Neural progenitor cell (in vitro differentiated cells): ENCODE measurements around the gene SUOX. TPM values are rescaled to one million over a fixed set of nuclear protein-coding genes. Genes with fewer than 3 reads are reported as not detected.
A peak's percentile ranks its signal among the peaks of the same experiment; 100 is the strongest.

Source experiments
- DNase-seq: peaks from one replicate; pipeline ENCODE4 v3.0.0-alpha.2; 2016; ENCODE audit warnings: low spot score
- H2AFZ ChIP-seq: fragments of 200-600 bp; sonication (generic); replicated peaks from 2 replicates; pipeline ENCODE4 v1.6.1; 2016; ENCODE audit warnings: antibody characterized with exemption
- H3F3A ChIP-seq: fragments of 200-600 bp; sonication (generic); 2 replicates; pipeline ENCODE4 v1.6.1; 2016; ENCODE audit warnings: antibody characterized with exemption, low read depth
- H3K27ac ChIP-seq: fragments of 200-600 bp; sonication (generic); 2 replicates; pipeline ENCODE4 v1.5.1; 2016; ENCODE audit warnings: mild to moderate bottlenecking
- H3K27me3 ChIP-seq: fragments of 200-600 bp; sonication (generic); 2 replicates; pipeline ENCODE4 v1.6.1; 2016; ENCODE audit warnings: mild to moderate bottlenecking, moderate library complexity
- H3K36me3 ChIP-seq: fragments of 200-600 bp; sonication (generic); 2 replicates; pipeline ENCODE4 v1.5.1; 2016
- H3K4me1 ChIP-seq: fragments of 200-600 bp; sonication (generic); 2 replicates; pipeline ENCODE4 v1.6.1; 2016; ENCODE audit warnings: mixed run types
- H3K4me2 ChIP-seq: fragments of 200-600 bp; sonication (generic); 2 replicates; pipeline ENCODE4 v1.6.1; 2016
- H3K4me3 ChIP-seq: fragments of 200-600 bp; sonication (generic); 2 replicates; pipeline ENCODE4 v1.5.1; 2016
- H3K79me2 ChIP-seq: fragments of 200-600 bp; sonication (generic); 2 replicates; pipeline ENCODE4 v1.6.1; 2016; ENCODE audit warnings: low read depth
- H3K9ac ChIP-seq: fragments of 200-600 bp; sonication (generic); 2 replicates; pipeline ENCODE4 v1.6.1; 2016
- H3K9me3 ChIP-seq: fragments of 200-600 bp; sonication (generic); 2 replicates; pipeline ENCODE4 v1.5.1; 2016; ENCODE audit warnings: low read depth
- H4K20me1 ChIP-seq: fragments of 200-600 bp; sonication (generic); 2 replicates; pipeline ENCODE4 v1.6.1; 2016; ENCODE audit warnings: low read depth
- H3K27ac Mint-ChIP-seq: 3 replicates; pipeline ENCODE4 v1.8.0; 2021; ENCODE audit warnings: mixed read lengths
- H3K27me3 Mint-ChIP-seq: 2 replicates; pipeline ENCODE4 v1.8.0; 2022; ENCODE audit warnings: low read depth, mild to moderate bottlenecking, inconsistent platforms, moderate library complexity, mixed read lengths; ENCODE audit not compliant: insufficient read depth
- H3K36me3 Mint-ChIP-seq: 3 replicates; pipeline ENCODE4 v1.8.0; 2021; ENCODE audit warnings: mixed read lengths
- H3K4me1 Mint-ChIP-seq: 3 replicates; pipeline ENCODE4 v1.8.0; 2021; ENCODE audit warnings: mixed read lengths
- H3K4me3 Mint-ChIP-seq: 3 replicates; pipeline ENCODE4 v1.8.0; 2021; ENCODE audit warnings: mild to moderate bottlenecking, moderate library complexity, mixed read lengths
- H3K9me3 Mint-ChIP-seq: 3 replicates; pipeline ENCODE4 v1.8.0; 2020; ENCODE audit warnings: mixed read lengths
- EZH2 ChIP-seq: fragments of 200-600 bp; sonication (generic); IDR thresholded peaks from 2 replicates; pipeline ENCODE4 v1.6.1; 2017; ENCODE audit warnings: antibody characterized with exemption, mild to moderate bottlenecking, moderate library complexity
- EZH2phosphoT487 ChIP-seq: fragments of 200-600 bp; sonication (generic); IDR thresholded peaks from 2 replicates; pipeline ENCODE4 v1.6.1; 2017; ENCODE audit warnings: antibody characterized with exemption
- total RNA-seq: library from RNA; depleted of rRNA; stranded (reverse); fragments of >200 nt; gene quantifications from 2 replicates; pipeline ENCODE4 v1.2.3, GENCODE V29; 2015; ENCODE audit warnings: low replicate concordance
- TF ChIP-seq, protein P1 (sequence below): fragments of 200-600 bp; sonication (generic); IDR thresholded peaks from 2 replicates; pipeline ENCODE4 v1.5.1; 2017; ENCODE audit warnings: antibody characterized with exemption, mild to moderate bottlenecking

Gene SUOX
- total RNA-seq, 1 donor from 2014 or later, result 17.5 TPM

DNA sequence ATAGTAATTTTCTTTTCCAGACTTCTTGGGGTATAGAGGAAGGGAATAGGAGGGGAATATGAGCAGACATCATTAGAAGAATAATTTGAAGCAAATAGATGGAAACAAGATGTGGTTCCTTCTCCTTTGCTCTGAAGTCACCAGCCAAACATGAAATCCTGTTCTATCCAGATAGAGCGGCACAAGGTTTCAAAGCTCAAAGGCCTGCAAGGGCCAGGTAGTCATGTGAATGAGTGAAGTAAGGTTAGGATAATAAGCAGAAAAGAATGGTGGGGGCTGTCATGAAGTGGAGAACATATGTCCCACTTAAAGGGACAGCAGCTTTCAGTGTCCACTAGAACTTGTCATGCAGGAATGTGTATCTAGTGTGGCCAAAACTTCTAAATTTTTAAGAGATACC is 21.3 kb downstream of the SUOX start:
- peaks cover 47% of the 10 kb centered on the region for H3K4me1 Mint-ChIP-seq
- peaks cover 27% of the 10 kb centered on the region for H3K4me1 ChIP-seq
- H3K9me3 Mint-ChIP-seq, result no peaks in the 10 kb centered on the region

DNA sequence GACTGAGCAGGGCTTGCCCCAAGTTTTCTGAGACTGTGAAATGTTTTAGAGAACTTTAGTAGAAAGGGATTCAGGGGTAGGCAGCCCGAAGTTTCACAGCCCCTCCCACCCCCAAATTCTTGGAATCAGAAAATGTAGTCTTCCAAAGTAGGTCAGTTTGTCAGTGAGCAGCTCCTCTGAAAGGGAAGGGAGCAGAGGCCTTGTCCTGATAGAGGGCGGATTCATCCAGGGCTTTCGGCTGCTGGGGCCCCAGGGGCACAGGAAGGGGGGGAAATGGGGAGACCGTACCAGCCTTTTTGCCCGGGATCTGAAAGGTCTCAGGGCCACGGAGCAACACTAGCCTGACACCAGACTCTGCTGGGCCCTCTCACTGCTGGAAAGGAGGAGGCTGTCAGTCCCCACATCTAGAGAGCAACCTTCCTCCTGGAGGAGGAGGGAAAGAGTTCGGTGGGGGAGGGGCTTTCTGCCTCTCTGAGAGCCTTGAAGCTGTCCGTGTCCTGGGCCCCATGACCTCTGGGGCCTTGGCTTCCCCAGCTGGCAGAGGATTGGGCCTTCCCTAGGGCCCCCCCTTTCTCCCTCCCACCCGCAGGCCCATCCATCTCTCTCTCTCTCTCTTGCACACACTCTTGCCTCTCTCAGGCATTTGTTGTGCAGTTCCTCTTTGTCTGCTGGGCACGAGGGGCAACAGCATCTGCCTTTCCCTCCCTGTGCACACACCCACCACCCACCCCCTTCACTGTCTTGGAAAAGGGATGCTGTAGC is 23.5 kb downstream of the SUOX start, which contains the start of gene IKZF4:
TSS of gene IKZF4 (plus strand) at position 621 of the 762 bp plus-strand sequence. CDS start 451 bp downstream, outside the sequence.
- H3K4me1 ChIP-seq, result peaks cover 27% of the 10 kb centered on the region
- Mint-ChIP-seq H3K9me3 (no peaks in the 10 kb centered on the region), H3K4me1 (peaks cover 48% of the 10 kb centered on the region), H3K36me3 (peaks cover 14% of the 10 kb centered on the region), H3K4me3 (peak within 1 kb of the TSS; percentile 92), H3K27me3 (peaks cover 7% of the 10 kb centered on the region), H3K27ac (peak within 1 kb of the TSS; percentile 99)
- H3K27ac ChIP-seq, result peak within 1 kb of the TSS; percentile 84
- TF ChIP-seq, protein P1, sequence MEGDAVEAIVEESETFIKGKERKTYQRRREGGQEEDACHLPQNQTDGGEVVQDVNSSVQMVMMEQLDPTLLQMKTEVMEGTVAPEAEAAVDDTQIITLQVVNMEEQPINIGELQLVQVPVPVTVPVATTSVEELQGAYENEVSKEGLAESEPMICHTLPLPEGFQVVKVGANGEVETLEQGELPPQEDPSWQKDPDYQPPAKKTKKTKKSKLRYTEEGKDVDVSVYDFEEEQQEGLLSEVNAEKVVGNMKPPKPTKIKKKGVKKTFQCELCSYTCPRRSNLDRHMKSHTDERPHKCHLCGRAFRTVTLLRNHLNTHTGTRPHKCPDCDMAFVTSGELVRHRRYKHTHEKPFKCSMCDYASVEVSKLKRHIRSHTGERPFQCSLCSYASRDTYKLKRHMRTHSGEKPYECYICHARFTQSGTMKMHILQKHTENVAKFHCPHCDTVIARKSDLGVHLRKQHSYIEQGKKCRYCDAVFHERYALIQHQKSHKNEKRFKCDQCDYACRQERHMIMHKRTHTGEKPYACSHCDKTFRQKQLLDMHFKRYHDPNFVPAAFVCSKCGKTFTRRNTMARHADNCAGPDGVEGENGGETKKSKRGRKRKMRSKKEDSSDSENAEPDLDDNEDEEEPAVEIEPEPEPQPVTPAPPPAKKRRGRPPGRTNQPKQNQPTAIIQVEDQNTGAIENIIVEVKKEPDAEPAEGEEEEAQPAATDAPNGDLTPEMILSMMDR, result no peak
- TF ChIP-seq EZH2, result no peak
- TF ChIP-seq EZH2phosphoT487, result no peak
- H3K4me2 ChIP-seq, result peak within 1 kb of the TSS; percentile 77
- H3K36me3 ChIP-seq, result no peaks in the 10 kb centered on the region
- no peaks in the 10 kb centered on the region for H3K27me3 ChIP-seq
- H2AFZ ChIP-seq, result peak within 1 kb of the TSS; percentile 66
- no peaks in the 10 kb centered on the region for H4K20me1 ChIP-seq
- no peaks in the 10 kb centered on the region for H3K9me3 ChIP-seq
- DNase-seq, result peak; percentile 80
- H3K9ac ChIP-seq, result peak within 1 kb of the TSS; percentile 42
- H3F3A ChIP-seq, result peaks cover 31% of the 10 kb centered on the region
- H3K4me3 ChIP-seq, result peak within 1 kb of the TSS; percentile 47
- peaks cover 8% of the 10 kb centered on the region for H3K79me2 ChIP-seq

More for the DNA sequence above, 21.3 kb downstream of the SUOX start:
- Histone ChIP-seq H3K36me3 (no peaks in the 10 kb centered on the region), H2AFZ (no peak overlapping the region), H3K4me2 (no peak overlapping the region), H3K9ac (no peak overlapping the region), H3K9me3 (no peaks in the 10 kb centered on the region), H3K27ac (no peak overlapping the region), H3K79me2 (peaks cover 8% of the 10 kb centered on the region), H3F3A (peaks cover 31% of the 10 kb centered on the region), H4K20me1 (no peaks in the 10 kb centered on the region), H3K27me3 (no peaks in the 10 kb centered on the region), H3K4me3 (no peak overlapping the region)
- Mint-ChIP-seq H3K4me3 (no peak overlapping the region), H3K27me3 (peaks cover 7% of the 10 kb centered on the region), H3K36me3 (peaks cover 8% of the 10 kb centered on the region), H3K27ac (no peak overlapping the region)
- no peak for TF ChIP-seq EZH2
- TF ChIP-seq EZH2phosphoT487, result no peak
- TF ChIP-seq, protein P1, result no peak
- no peak for DNase-seq

DNA sequence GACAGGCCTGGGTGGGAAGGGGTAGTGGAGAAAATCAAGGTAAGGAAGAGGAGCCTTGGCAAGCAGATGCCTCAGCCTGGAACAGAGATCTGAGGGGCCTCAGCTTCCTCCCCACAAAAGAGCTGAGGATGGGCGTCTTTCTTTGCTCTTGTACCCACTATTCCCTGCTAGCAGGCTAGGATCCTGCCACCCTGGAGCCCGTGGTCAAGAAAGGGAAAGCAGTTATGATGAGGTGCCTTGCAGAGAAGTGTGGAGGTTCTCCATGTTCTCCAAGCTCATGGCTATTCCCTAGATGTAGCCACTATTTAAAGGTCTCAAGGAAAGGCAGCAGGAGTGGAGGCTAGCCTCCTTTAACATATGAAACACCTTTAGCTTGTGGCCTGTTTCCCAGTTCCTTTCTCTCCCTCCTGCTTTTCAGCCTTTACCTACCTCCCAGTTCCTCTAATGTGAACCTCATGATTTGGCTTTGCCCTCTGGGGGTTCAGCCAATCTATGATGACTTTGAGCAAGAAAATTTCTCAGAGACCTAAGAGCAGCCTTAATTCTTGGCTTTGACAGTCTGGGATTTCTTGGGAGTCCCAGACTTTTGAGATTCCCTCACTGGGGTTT is 24.9 kb downstream of the SUOX start:
- Histone ChIP-seq H3F3A (peaks cover 31% of the 10 kb centered on the region), H3K4me3 (peak overlapping the region; percentile 47), H3K27me3 (no peaks in the 10 kb centered on the region), H3K36me3 (no peaks in the 10 kb centered on the region), H3K9me3 (no peaks in the 10 kb centered on the region), H3K27ac (no peak overlapping the region), H2AFZ (peak overlapping the region; percentile 66), H4K20me1 (no peaks in the 10 kb centered on the region), H3K4me1 (peaks cover 27% of the 10 kb centered on the region), H3K4me2 (peak overlapping the region; percentile 77), H3K79me2 (peaks cover 8% of the 10 kb centered on the region), H3K9ac (no peak overlapping the region)
- Mint-ChIP-seq H3K4me1 (peaks cover 48% of the 10 kb centered on the region), H3K27me3 (peaks cover 7% of the 10 kb centered on the region), H3K27ac (peak overlapping the region; percentile 99), H3K4me3 (peak overlapping the region; percentile 92), H3K36me3 (peaks cover 15% of the 10 kb centered on the region), H3K9me3 (no peaks in the 10 kb centered on the region)
- no peak for DNase-seq
- TF ChIP-seq, protein P1, result no peak
- TF ChIP-seq EZH2, result no peak
- no peak for TF ChIP-seq EZH2phosphoT487
